D721Med (cell line): Measurements from ENCODE around the gene C1D.
"Not testable (repeated sequence)": the region's sequence is repeated elsewhere in the genome, so short reads cannot be mapped to it uniquely, and the experiment has no call there.

Experiments
- DNase-seq: peaks from one replicate; pipeline ENCODE4 v3.0.0; 2011; ENCODE audit warnings: low spot score; ENCODE audit not compliant: insufficient read length
- FAIRE-seq: peaks from 2 replicates; lab custom pipeline; 2011; peaks lifted over from hg19 to GRCh38; lab: Jason Lieb, UNC
- CTCF ChIP-seq: IDR thresholded peaks from 2 replicates; pipeline ENCODE4 v1.5.1; 2012; ENCODE audit warnings: mild to moderate bottlenecking, control low read depth; ENCODE audit not compliant: insufficient read depth; ENCODE audit errors: missing control alignments

The C1D gene

GRCh38 chr2:68089961-68090360 is 27.2 kb upstream of the C1D start:
- TF ChIP-seq CTCF = no peak
- FAIRE-seq = no peak
- DNase-seq = no peak

- FAIRE-seq = no peak
- TF ChIP-seq CTCF = no peak
- DNase-seq = no peak
Measured at GRCh38 chr2:68088940-68089339, 26.1 kb upstream of the C1D start.

GRCh38 chr2:68086166-68086565 is 23.4 kb upstream of the C1D start:
- no peak for FAIRE-seq
- DNase-seq = no peak
- no peak for TF ChIP-seq CTCF

GRCh38 chr2:68083346-68083745 is 20.5 kb upstream of the C1D start:
- DNase-seq = no peak
- no peak for FAIRE-seq
- TF ChIP-seq CTCF = no peak

- FAIRE-seq (no peak), DNase-seq (no peak)
- no peak for TF ChIP-seq CTCF
Measured at GRCh38 chr2:68074050-68074449, 11.2 kb upstream of the C1D start.

- not testable (repeated sequence) for DNase-seq, FAIRE-seq
Measured at GRCh38 chr2:68063797-68064646, 1.2 kb upstream of the C1D start.

- TF ChIP-seq CTCF = no peak
- DNase-seq (no peak), FAIRE-seq (no peak)
Measured at GRCh38 chr2:68060652-68061051, 2.2 kb downstream of the C1D start.
